HT-29 (cell line): ENCODE measurements around the gene GPR142. TPM values are rescaled to one million over a fixed set of nuclear protein-coding genes. Genes with fewer than 3 reads are reported as not detected.

Experiments
- DNase-seq: peaks from one replicate; pipeline ENCODE4 v3.0.0-alpha.2; 2015; ENCODE audit warnings: low spot score
- total RNA-seq: library from RNA; depleted of rRNA; stranded (reverse); fragments of >200 nt; shearing (Covaris generic); gene quantifications from 2 replicates; pipeline ENCODE4 v1.2.3, GENCODE V29; 2014; rRNA removed

GPR142 gene, protein sequence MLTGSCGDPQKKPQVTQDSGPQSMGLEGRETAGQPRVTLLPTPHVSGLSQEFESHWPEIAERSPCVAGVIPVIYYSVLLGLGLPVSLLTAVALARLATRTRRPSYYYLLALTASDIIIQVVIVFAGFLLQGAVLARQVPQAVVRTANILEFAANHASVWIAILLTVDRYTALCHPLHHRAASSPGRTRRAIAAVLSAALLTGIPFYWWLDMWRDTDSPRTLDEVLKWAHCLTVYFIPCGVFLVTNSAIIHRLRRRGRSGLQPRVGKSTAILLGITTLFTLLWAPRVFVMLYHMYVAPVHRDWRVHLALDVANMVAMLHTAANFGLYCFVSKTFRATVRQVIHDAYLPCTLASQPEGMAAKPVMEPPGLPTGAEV
- total RNA-seq = 0.15 and 1.3 TPM in 2 replicates

DNA sequence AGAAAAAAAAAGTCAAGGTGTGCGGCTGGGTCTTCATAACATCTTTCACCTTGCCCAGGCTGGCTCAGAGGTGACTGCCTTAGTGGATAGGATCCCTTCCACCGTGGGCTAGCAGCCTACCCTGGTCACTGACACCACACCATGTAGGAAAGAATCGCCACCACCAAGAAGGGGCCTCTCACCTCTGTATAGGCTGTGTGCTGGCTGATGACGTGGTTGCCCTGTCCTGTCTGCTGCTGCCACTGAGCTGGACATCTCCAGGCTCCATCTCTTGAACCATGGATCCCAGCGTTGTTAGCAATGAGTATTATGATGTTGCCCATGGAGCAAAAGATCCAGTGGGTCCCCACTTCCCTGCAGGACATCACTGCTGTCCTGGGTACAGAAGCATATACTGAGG, at the start of gene GPR142:
GPR142 (plus strand) TSS at position 301 of the 400 bp plus-strand sequence. CDS start 2,035 bp downstream, outside the sequence.
- no peak for DNase-seq

DNA sequence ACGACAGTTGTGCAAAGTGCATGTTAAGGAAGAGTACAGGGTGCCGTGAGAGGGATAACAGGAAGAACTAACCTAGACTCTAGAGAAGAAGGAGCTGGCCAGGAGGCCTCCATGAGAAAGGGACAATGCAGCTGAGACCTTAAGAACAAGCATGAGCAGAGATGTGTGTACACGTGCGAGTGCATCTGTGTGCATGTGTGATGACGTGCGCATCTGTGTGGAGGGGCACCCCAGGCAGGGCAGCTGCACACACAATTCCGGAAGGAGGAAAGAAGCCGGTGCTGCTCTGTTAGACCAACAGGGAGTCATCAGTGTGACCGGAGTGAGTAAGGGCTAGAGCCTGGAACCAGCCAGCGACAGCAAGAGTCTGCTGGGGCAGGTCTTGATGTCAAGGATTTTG, 48.9 kb upstream of the GPR142 start:
- no peak for DNase-seq

DNA sequence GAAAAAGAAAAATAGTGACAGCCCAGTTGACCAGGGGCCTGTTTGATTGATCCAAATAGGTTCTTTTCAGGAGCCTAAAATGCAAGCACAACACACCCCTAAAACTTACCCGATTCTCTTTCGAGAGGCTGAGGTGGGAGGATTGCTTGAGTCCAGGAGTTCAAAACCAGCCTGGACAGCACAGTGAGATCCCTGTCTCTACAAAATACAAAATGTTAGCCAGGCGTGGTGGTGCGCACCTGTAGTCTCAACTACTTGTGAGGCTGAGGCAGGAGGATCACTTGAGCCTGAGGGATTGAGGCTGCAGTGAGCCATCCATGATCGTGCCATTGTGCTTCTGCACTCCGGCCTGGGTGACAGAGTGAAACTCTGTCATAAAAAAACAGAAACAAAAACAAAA, 42.8 kb upstream of the GPR142 start:
- no peak for DNase-seq

DNA sequence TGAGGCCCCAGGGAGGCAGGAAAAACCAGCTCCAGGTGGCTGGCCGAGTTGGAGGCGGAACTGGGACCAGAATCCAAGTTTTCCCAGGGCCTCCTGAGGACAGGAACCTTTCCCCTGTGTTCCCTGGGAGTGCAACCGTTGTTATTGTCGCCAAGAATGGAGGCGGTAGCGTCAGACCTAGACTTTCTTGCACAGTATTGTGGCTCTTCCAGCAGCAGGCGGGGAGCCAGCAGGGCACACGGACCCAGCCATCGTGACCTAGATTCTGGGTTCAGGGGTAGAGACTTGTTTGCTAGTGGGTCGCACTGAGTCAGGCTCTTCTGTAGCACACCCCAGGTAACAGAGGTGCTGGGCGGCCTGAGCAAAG, 41.9 kb upstream of the GPR142 start:
- no peak for DNase-seq

DNA sequence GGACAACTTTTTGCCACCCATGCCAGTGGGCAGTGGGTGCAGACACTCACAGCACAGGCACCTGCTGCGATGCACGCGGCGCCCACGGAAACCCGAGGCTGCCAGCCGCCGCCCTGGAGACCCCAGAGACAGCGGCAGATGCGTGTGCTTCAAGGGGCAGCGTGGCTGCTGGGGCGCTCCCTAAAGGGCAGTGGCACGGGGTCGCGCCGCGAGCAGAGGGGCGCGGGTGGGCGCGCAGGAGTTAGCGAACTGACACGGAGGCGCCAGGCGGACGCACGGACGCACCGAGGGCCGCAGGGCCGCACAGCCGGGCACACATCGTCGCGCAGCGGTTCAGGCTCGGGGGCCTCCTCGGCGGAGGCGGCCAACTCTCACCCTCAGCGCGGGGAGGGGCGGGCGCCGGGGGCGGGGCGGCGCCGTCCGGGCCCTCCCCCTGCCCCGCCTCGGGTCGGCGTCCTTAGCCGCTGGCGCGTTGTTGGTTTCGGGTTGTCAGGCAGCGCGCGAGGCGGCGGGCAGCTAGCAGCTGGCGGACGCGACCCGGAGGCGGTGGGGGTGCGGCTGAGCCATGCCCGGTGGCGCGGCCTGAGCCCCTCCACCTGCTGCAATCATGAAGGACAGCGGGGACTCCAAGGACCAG, 41.4 kb upstream of the GPR142 start, which contains the start of gene KIF19:
KIF19 (plus strand) TSS at position 484 of the 637 bp plus-strand sequence; CDS start at position 608, 124 bp downstream.
- DNase-seq = no peak

DNA sequence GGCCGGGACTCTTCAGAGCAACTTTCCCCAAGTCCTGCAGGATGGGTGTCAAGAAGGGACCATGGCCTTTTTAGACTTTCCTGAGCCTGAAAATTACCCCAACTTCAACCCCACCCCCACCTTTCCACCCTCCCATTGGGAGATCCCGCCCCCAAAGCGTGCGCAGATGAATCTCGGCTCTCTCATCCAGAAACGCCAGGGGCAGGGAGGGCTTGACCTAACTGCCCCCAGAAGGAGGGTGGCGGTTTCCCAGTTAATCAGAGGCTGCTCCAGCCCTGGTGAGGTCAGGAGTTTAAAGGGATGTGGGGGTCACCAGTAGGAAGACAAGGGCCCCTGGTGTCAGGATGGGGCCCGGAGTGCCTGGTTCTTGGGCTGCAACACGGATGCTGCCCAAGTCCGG, 40.8 kb upstream of the GPR142 start:
- no peak for DNase-seq

DNA sequence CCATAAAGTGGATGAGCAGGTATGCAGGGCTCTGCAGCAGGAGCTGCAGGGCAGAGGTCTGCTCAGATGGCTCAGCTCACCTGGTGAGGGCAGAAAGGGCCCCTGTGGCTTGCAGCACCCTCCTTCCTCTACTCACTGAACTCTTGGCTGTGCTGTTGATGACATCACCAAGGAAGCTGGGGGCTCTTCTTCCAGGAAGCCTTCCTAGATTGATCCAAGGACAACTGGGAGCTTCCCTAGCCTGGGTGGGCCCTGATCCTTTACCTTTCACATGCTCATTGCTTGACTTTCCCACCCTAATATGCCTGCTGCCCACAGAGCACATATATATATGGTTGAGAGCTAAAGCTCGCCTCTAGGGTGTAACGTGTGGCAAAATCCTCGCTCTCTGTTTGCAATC, 38.8 kb upstream of the GPR142 start:
- no peak for DNase-seq

DNA sequence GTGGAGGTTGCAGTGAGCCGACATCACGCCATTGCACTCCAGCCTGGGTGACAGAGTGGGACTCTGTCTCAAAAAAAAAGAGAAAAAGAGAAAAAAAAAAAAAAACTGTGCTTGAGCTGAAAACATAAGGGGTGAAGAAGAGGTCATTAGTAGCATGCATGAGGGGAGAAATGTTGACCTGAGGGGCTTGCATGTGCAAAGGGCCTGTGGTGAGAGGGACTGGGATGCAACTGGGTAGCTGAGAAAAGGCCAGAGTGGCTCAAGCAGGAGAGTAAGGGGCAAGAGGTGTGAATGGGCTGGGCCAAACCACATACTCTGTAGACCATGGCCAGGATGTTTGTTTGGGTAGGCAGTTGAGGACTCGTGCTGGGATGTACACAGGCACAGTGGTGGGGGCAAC, 37.9 kb upstream of the GPR142 start:
- no peak for DNase-seq

DNA sequence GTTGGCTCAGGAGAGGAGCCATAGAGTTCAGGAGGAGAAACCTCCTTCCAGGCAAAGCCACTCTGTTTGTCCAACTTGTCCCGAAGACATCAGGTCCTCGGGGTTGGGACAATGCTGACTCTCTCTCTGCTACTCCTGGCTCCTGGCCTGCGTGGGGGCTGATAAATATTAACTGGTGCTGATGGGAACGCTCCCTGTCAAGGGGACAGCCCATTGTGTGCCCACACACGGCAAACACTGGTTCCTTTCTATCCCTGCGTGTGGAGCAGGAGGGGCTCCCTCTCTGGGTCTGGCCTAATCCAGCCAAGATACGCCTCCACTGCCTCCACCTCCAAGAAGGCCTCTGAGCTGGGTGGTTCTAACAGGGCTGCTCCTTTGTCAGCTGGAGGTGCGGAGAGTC, 36.9 kb upstream of the GPR142 start:
- DNase-seq = no peak

DNA sequence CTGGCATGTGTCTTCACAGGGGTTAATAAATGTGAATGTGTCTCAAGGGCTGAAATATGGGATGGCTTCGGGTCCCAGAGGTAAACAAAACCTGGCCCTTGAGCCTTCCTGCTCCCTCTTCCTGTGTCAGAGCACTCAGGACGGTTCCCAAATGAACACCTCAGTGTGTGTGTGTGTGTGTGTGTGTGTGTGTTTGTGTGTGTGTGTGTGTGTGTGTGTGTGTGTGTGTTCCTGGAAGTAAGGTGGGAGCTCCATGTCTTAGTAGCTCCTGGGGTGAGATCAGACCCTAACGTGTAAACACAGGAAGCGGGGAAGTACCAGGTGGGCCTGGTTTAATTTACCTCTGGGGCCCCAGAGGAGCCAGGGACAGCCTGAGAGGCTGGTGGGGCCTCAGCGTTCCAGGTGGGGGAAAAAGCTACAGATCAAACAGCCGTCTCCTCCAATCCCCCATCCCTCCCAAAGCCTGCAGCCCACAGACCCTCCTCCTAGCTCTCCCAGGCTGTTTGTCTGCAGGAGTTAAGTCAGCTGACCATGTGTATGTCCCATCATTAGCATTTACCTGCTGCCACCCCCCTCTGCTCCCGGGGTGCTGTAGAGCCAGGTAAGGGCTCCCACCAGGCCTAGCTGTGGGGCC, 35.2 kb upstream of the GPR142 start:
- no peak for DNase-seq

DNA sequence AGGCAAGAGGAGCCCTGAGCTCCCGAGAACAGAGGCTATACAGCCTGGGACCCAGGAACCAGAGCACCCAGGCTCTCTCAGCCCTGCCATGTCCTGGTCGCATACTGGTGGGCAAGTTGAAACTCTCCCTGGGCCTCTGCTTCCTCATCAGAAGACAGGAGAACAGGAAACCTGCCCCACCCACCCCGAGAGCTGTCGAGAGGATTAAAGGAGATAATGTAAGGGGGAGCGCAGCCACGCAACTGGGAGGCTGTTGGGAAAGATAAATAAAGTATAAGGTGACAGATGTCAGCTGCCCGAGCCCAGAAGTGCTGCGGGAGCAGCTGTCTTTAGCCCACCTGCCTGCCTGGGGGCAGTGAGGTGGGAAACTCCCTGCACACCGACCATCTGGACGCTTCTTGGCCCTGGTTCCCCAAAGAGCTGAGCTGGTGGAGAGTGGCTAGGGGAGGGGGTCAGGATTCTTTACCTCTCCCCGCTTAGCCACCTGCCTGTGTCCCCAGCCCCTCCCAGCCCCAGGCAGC, 34.5 kb upstream of the GPR142 start:
- no peak for DNase-seq

DNA sequence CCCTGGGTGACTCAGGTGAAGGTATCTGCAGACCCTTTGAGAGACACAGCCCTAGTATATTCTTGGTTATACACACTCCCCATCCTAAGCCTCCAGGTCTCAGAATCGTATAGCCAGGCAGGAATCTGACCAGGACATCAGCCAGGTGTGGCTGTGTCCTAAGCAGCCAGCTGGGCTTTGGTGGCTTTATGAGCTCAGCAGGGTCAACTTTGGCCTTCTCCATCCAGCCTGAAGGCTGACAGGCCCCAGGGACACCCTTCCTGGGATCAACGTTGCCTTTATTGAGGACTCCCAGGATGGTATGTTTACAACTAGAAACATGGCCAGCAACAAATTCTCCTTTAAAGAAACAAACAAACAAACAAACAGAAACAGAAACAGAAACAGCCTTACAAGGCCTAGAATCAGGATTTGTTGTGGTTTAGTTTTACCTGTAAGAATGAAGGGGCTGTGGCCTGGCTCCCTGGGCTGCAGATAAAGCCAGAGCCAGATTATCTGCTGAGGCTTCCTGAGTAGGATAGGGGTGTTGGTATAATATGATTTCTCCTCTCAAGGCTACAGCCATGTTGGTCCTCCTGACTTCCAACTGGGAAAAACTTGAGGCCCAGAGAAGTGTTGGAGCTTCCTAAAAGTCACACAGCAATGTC, 32.8 kb upstream of the GPR142 start:
- no peak for DNase-seq

DNA sequence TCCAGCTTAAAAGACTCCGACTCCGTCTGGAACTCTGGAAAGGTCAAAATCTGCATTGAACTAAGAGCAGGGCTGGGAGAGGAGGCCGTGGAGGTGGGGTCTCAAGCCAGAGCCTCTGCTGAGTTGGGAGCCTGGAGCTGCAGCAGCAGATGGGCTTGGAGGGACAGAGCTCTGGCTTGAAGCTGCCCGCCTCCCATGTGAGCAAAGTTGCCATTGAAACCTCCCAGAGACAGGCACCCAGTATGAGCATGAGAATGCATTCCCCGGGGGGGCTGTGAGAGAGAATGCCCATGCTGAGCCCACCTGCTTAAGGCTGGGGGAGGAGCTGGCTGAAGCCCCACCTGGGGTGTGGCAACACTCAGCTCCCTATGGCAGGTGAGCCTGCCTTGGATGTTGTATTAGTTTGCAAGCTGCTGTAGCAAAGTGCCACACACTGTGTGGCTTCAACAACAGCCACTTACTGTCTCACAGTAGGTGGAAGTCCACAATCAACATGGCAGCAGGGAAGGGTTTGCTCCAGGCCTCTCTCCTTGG, 31.7 kb upstream of the GPR142 start:
- no peak for DNase-seq

DNA sequence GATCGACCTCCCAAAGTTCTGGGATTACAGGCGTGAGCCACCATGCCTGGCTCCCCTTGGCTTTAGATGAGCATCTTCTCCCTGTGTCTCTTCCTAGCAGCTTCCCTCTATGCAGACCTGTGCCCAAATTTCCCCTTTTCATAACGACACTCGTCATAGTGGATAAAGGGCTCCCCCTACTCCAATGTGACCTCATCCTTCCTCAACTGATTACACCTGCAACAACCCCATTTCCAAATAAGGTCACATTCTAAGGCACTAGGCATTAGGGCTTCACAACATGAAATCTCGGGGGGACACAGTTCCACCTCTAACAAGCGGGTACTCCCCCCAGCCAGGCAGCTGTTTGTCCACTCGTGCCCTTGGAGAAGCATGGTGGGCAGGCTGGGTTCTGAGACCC, 31.0 kb upstream of the GPR142 start:
- DNase-seq = no peak

DNA sequence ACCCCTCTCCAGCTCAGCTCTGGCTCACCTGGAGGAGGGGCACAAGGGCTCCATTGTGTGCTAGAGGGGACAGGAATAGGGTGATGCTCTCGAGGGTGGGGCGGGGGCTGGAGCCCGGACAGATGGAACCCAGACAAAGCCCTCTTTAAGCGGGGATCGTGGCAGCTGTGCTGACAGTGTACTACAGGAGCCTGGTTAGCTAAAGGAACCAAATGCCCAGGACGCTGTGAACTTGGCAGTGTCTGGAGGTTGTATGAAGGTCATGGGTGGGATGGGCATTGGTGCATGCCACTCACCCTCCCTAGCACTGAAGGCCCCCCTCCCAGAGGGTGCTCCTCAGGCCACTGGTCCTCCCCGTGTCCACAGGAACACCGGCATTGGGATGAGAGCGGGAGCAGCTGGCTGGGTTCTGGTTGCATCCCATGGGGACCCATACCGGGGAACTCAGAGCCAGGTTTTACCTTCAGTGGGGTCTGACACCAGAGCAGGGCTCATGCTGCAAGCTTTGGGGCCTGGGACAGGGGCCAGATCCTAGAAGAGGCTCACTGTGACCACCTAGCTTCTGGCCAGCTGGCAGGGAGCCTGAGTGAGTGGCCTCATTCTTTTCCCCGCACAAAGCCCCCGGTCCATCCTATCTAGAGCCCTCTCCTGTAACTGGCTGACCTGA, 29.3 kb upstream of the GPR142 start:
- DNase-seq = no peak

DNA sequence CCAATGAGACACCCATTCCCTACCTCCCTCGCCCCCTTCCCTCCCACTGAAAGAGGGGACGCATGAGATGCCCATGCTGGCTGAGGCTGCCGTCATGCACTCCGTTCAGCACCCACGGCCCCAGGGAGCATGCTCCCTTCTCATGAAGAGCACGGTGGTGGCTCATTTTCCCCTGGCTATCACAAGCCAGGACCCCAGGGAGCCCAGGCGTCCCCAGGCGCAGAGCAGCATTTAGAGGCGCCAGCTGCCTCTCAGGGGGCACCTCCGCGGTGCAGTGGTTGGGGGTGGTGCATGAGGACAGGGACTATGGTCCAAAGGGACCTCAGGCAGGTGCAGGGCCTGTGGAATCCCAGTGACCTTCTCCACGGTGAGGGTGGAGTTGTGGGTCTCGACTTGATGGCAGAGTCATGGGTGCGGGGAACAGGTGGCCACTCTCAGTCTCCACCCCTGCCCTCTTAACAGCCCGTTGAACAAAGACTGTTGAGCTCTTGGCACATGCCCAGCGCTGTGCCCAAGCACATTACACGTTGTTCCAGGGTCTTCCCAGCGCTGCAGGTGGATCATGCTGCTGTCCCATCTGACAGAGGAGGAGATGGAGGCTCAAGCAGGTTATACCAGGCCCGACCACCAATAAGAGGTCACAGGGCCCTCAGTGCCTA, 27.6 kb upstream of the GPR142 start:
- no peak for DNase-seq

DNA sequence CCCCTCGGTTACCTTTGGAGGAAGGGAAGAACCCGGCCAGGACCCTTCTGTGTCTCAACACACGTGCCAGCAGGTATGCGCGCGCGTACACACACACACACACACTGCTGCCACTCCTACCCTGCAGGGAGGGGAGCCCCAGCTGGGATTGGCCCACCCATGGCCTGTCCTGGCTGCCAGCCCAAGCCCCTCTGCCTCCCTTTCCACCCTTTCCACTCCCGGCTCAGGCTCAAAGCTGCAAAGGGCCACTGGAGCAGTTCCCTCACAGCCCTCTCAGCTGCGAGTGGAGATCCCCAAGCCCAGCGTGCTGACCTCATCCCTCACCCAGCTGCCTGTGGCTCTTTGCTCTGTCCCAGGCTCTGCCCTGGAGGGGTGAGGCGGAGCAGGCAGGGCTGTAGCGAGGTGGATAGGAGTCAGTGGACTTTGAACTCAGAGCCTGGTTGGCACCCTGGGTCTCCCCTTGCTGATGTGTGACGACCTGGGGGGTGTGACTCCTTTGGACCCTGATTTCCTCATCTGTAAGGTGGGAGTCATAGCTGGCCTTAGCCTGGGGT, 26.8 kb upstream of the GPR142 start:
- no peak for DNase-seq

DNA sequence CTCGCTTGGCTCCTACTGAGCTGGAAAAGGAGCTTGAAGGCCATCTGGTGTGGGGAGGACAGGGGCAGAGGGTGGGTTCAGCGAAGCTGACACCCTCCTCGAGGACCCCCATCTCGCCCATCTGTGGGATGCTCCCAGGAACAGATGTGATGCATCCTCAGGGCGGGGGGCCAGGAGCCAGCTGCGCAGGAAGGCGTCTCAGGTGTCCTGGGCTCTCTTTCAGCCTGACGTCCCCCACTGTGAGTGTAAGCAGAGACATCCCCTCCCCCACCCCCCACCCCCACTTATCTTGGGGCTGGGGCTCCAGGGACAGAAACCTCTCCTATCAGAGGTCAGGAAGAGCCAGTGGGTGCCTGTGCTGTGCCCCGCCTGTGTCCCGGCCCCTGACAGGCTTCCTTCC, 25.1 kb upstream of the GPR142 start:
- no peak for DNase-seq

DNA sequence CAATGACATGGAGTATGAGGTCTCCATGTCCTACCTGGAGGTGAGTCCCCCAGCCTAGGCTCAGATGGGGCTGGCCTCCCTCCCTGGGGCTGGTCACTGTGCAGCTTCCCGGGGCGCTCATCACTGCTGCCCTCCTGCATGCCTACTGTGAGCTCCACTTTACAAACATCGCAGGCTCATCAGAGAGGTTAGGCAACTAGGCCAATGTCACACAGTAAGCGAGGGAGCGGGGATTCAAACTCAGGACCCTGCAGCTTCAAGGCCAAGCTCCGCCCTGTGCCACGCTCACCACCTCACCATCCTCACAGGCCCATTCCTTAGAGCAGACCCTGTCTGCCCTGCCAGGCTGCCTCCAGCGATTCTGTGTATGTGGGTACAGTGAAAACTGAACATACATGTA, 24.2 kb upstream of the GPR142 start:
- no peak for DNase-seq

DNA sequence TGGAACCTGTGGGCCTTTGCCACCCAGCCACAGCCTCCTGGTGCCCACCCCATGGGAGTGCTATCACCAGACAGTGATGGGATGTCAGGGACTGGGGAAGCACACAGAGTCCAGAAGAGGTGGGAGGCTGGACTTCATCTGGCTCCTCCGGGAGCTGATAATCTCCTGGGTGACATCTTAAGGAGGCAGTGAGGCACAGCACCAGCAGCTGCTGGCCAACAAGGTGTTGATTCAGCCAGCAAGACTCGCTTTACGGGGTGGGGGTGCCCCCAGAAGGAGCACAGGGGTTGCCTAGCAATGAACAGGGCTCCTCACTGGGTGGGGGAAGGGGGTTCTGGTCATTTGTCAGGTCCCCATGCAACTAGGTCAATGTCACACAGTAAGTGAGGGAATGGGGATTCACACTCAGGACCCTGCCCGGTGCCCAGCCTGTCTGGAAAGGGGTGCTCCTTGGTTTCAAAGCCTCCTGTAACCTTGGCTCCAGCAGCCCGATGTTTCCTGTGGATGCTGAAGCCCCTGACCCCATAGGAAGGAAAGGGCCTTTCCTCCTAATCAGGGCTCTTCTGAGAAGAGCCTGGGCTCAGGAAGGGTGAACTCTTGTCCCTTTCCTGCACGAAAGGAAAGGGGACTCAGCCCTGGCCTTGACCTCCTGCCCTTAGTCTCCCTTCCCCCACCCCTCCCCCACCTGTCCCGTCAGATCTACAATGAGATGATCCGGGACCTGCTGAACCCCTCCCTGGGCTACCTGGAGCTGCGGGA, 23.6 kb upstream of the GPR142 start:
- no peak for DNase-seq
